Measurements from ENCODE around the gene NKX2-3. TPM values are rescaled to one million over a fixed set of nuclear protein-coding genes. Genes with fewer than 3 reads are reported as not detected.

The NKX2-3 gene
- total RNA-seq, 1 experiment from 2014 or later: not detected

DNA sequence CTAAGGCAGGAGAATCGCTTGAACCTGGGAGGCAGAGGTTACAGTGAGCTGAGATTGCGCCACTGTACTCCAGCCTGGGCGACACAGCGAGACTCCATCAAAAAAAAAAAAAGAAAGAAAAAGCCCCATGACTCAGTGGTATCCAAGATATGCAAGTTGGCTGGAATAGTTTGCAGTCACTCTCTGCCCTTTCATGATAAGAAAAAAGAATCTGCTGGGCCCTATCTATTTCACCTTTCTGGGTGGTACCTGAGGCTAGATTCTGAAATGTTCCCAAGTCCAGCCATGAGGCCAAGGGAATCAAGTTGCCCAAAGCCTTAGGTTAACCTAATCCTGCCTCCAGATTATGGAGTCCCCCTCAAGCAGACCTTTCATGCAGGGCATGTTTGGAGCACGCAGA lies 24.3 kb downstream of the NKX2-3 start:
- DNase-seq (ENCODE audit: unreplicated experiment): no peak
- CTCF ChIA-PET: interaction anchor here (0.6 to 1.7 kb wide), 4 partner anchors 55 to 485 kb away, joined by 4 to 17 read pairs (median 6); no protein-coding TSS in a partner anchor
- Mint-ChIP-seq H3K27me3 (ENCODE audit: insufficient read depth, unreplicated experiment) (peaks cover 35% of the 10 kb centered on the region), H3K36me3 (ENCODE audit: insufficient read depth, unreplicated experiment) (no peaks in the 10 kb centered on the region), H3K27ac (ENCODE audit: low read depth, unreplicated experiment) (no peak overlapping the region), H3K4me1 (ENCODE audit: insufficient read depth, unreplicated experiment) (peaks cover 1% of the 10 kb centered on the region), H3K9me3 (ENCODE audit: unreplicated experiment) (no peaks in the 10 kb centered on the region), H3K4me3 (ENCODE audit: unreplicated experiment) (no peak overlapping the region)
- BruUV-seq (replicated peaks): no TSS peak
- POLR2A ChIA-PET: no interaction called here
- TF ChIP-seq, protein P1, sequence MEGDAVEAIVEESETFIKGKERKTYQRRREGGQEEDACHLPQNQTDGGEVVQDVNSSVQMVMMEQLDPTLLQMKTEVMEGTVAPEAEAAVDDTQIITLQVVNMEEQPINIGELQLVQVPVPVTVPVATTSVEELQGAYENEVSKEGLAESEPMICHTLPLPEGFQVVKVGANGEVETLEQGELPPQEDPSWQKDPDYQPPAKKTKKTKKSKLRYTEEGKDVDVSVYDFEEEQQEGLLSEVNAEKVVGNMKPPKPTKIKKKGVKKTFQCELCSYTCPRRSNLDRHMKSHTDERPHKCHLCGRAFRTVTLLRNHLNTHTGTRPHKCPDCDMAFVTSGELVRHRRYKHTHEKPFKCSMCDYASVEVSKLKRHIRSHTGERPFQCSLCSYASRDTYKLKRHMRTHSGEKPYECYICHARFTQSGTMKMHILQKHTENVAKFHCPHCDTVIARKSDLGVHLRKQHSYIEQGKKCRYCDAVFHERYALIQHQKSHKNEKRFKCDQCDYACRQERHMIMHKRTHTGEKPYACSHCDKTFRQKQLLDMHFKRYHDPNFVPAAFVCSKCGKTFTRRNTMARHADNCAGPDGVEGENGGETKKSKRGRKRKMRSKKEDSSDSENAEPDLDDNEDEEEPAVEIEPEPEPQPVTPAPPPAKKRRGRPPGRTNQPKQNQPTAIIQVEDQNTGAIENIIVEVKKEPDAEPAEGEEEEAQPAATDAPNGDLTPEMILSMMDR (IDR thresholded peaks at IDR 0.05; ENCODE audit: unreplicated experiment): no peak
- intact Hi-C loops (cut with micrococcal nuclease): no loop called here

DNA sequence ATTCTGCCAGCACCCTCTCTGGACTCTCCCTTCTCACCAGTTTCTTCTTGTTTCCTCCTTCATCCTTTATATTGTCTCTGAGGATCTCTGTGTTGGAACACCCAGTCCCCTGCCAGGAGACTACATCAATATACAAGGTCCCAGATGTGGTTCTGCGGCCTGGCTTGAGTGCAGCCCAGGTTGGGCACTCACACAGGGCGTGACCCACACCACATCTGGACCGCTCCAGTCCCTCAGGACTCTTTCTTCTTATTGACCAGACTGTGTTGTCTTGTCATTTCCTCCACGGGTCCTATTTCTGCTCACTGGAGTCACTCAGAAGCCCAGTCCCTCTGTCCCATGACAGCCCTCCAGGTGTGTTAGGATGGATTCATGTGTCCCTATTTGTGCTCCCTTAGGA lies 26.0 kb downstream of the NKX2-3 start:
- no peaks in the 10 kb centered on the region for H3K36me3 Mint-ChIP-seq (ENCODE audit: insufficient read depth, unreplicated experiment)

DNA sequence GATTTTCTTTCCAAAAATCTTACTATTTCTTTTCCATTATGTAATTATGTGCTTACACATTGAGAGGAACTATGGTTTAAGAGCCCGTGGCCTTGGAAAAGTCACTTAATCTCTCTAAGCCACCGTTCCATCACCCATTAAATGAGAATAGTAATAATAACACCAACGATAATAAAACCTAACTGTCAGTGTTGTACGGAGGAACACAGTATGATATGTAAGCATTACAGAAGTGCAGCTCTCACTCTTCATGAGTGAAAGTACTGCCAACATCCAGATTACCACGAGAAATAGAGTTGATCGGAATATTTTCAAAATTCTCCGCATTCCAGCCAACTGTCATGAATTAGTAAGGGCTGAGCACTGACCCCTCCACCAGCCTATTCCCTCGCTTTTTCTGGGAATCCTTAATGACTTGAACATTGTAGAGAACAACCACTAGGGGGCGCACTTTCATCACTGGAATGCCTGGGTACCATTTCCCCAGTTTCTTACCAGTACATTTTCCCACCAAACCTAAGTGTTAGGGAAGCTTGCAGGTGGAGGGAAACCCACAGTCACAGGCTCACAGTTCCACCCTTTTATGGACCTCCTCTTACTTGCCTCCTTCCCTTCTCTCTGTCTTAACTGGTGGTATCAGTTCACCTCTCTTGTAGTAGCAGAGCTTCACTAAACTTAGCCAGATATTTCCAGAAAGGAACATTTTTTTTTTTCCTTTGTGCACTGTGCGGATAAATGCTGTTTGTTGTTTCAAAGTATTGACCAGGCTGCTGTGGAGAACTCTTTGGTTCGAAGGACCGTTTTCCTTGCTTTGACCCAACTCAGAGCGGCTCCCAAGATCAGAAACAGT lies 27.8 kb downstream of the NKX2-3 start:
- Mint-ChIP-seq H3K36me3 (ENCODE audit: insufficient read depth, unreplicated experiment) (no peaks in the 10 kb centered on the region), H3K27ac (ENCODE audit: low read depth, unreplicated experiment) (no peak overlapping the region), H3K4me3 (ENCODE audit: unreplicated experiment) (no peak overlapping the region), H3K4me1 (ENCODE audit: insufficient read depth, unreplicated experiment) (no peaks in the 10 kb centered on the region), H3K27me3 (ENCODE audit: insufficient read depth, unreplicated experiment) (peaks cover under 1% of the 10 kb centered on the region), H3K9me3 (ENCODE audit: unreplicated experiment) (no peaks in the 10 kb centered on the region)
- ChIA-PET POLR2A (no interaction called here), CTCF (interaction anchor here (0.6 to 3.2 kb wide), 40 partner anchors 10 to 1672 kb away, joined by 3 to 32 read pairs (median 4); no protein-coding TSS in a partner anchor)
- TF ChIP-seq, protein P1 (IDR thresholded peaks at IDR 0.05; ENCODE audit: unreplicated experiment): peak; percentile 79
- DNase-seq (ENCODE audit: unreplicated experiment): peak; percentile 79
- intact Hi-C loops (cut with micrococcal nuclease): loop anchor here (1.0 kb wide), 2 partner anchors 52 to 151 kb away; no protein-coding TSS in a partner anchor
- BruUV-seq (replicated peaks): no TSS peak

More for the DNA sequence above, 26.0 kb downstream of the NKX2-3 start:
- intact Hi-C loops (cut with micrococcal nuclease): no loop called here
- H3K9me3 Mint-ChIP-seq (ENCODE audit: unreplicated experiment): no peaks in the 10 kb centered on the region
- no TSS peak for BruUV-seq (replicated peaks)
- no peaks in the 10 kb centered on the region for H3K4me1 Mint-ChIP-seq (ENCODE audit: insufficient read depth, unreplicated experiment)
- H3K4me3 Mint-ChIP-seq (ENCODE audit: unreplicated experiment): no peak overlapping the region
- ChIA-PET POLR2A (interaction anchor here (0.6 kb wide), 2 partner anchors 57 to 758 kb away, joined by 3 to 4 read pairs; no protein-coding TSS in a partner anchor), CTCF (interaction anchor here (0.6 to 3.2 kb wide), 12 partner anchors 9 to 153 kb away, joined by 3 to 32 read pairs (median 4); partner anchors contain the start of gene ENTPD7)
- no peak overlapping the region for H3K27ac Mint-ChIP-seq (ENCODE audit: low read depth, unreplicated experiment)
- no peak for DNase-seq (ENCODE audit: unreplicated experiment)
- TF ChIP-seq, protein P1 (IDR thresholded peaks at IDR 0.05; ENCODE audit: unreplicated experiment): no peak
- H3K27me3 Mint-ChIP-seq (ENCODE audit: insufficient read depth, unreplicated experiment): peaks cover 18% of the 10 kb centered on the region

DNA sequence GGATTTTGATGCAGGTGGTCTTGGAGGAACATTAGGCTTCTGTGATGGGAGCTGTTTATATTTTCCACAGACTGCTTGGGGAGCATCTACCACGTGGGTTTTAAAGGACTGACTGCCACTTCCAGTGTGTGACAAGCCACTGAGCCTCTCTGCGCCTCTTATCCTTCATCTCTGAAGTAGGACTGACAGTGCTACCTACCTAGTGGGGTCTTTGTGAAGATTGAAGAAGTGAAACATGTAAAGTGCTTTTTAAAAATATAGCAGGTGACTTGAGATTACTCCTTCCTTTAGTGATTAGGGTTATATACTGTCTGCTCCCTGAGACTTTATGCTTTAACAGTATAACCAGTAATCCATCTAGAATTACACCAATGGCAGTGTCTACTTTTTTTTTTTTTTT lies 29.9 kb downstream of the NKX2-3 start:
- BruUV-seq (replicated peaks): no TSS peak
- DNase-seq (ENCODE audit: unreplicated experiment): no peak
- H3K4me3 Mint-ChIP-seq (ENCODE audit: unreplicated experiment): no peak overlapping the region
- ChIA-PET CTCF (interaction anchor here (0.6 to 1.1 kb wide), 5 partner anchors 37 to 505 kb away, joined by 3 to 6 read pairs (median 5); no protein-coding TSS in a partner anchor), POLR2A (no interaction called here)
- no peak overlapping the region for H3K27ac Mint-ChIP-seq (ENCODE audit: low read depth, unreplicated experiment)
- H3K4me1 Mint-ChIP-seq (ENCODE audit: insufficient read depth, unreplicated experiment): no peaks in the 10 kb centered on the region
- no peaks in the 10 kb centered on the region for H3K9me3 Mint-ChIP-seq (ENCODE audit: unreplicated experiment)
- no peaks in the 10 kb centered on the region for H3K36me3 Mint-ChIP-seq (ENCODE audit: insufficient read depth, unreplicated experiment)
- peaks cover 16% of the 10 kb centered on the region for H3K27me3 Mint-ChIP-seq (ENCODE audit: insufficient read depth, unreplicated experiment)
- intact Hi-C loops (cut with micrococcal nuclease): no loop called here
- TF ChIP-seq, protein P1 (IDR thresholded peaks at IDR 0.05; ENCODE audit: unreplicated experiment): no peak

Data from MCF 10A (cell line).